Stimulated activated CD8-positive, alpha-beta memory T cell treated with anti-CD3 and anti-CD28 coated beads, Interleukin-12 subunit alpha, Interleukin-12 subunit beta, amount 100 ng/mL, for 4 hours (primary cell): ENCODE data around the gene LRIG3.
"Not testable (repeated sequence)": the region's sequence is repeated elsewhere in the genome, so short reads cannot be mapped to it uniquely, and the experiment has no call there.

Experiments used
- DNase-seq: peaks from one replicate; pipeline ENCODE4 v3.0.0-alpha.2; 2020; ENCODE audit warnings: low read depth

LRIG3 gene

GRCh38 chr12:58897969-58898368, 22.3 kb downstream of the LRIG3 start:
- DNase-seq: no peak

- DNase-seq: no peak
Observed at GRCh38 chr12:58896278-58896677, 24.0 kb downstream of the LRIG3 start.

- DNase-seq: no peak
Observed at GRCh38 chr12:58895053-58895452, 25.3 kb downstream of the LRIG3 start.

- DNase-seq: no peak
Observed at GRCh38 chr12:58894040-58894439, 26.3 kb downstream of the LRIG3 start.

GRCh38 chr12:58893495-58893894, 26.8 kb downstream of the LRIG3 start:
- no peak for DNase-seq

- DNase-seq: no peak
Observed at GRCh38 chr12:58889557-58889956, 30.7 kb downstream of the LRIG3 start.

GRCh38 chr12:58888131-58888783, 32.0 kb downstream of the LRIG3 start:
- DNase-seq: no peak

- DNase-seq: no peak
Observed at GRCh38 chr12:58887068-58887467, 33.2 kb downstream of the LRIG3 start.

GRCh38 chr12:58886474-58886873, 33.8 kb downstream of the LRIG3 start:
- no peak for DNase-seq

GRCh38 chr12:58884916-58885315, 35.4 kb downstream of the LRIG3 start:
- DNase-seq: no peak

GRCh38 chr12:58883576-58884334, 36.5 kb downstream of the LRIG3 start:
- no peak for DNase-seq

- DNase-seq: no peak
Observed at GRCh38 chr12:58882826-58883225, 37.5 kb downstream of the LRIG3 start.

GRCh38 chr12:58881816-58882215, 38.5 kb downstream of the LRIG3 start:
- no peak for DNase-seq

- no peak for DNase-seq
Observed at GRCh38 chr12:58880639-58881038, 39.7 kb downstream of the LRIG3 start.

GRCh38 chr12:58877243-58877743, 43.0 kb downstream of the LRIG3 start:
- no peak for DNase-seq

- DNase-seq: no peak
Observed at GRCh38 chr12:58873496-58873895, 46.8 kb downstream of the LRIG3 start.

GRCh38 chr12:58871556-58871955, 48.7 kb downstream of the LRIG3 start:
- DNase-seq: no peak

- no peak for DNase-seq
Observed at GRCh38 chr12:58870595-58870994, 49.7 kb downstream of the LRIG3 start.

GRCh38 chr12:58860788-58861240, 59.5 kb downstream of the LRIG3 start:
- no peak for DNase-seq

- DNase-seq: no peak
Observed at GRCh38 chr12:58860056-58860787, 60.1 kb downstream of the LRIG3 start.

GRCh38 chr12:58858030-58858429, 62.3 kb downstream of the LRIG3 start:
- no peak for DNase-seq

- DNase-seq: not testable (repeated sequence)
Observed at GRCh38 chr12:58857206-58857605, 63.1 kb downstream of the LRIG3 start.

- not testable (repeated sequence) for DNase-seq
Observed at GRCh38 chr12:58855630-58856029, 64.7 kb downstream of the LRIG3 start.
